HepG2 (cell line): Measurements from ENCODE around the gene IGFLR1. TPM values are rescaled to one million over a fixed set of nuclear protein-coding genes. Genes with fewer than 3 reads are reported as not detected.

Experiments used
- CCDC6 ChIP-seq: sonication (generic); formaldehyde crosslinking; IDR thresholded peaks from 2 replicates; pipeline ENCODE4 v1.8.1; 2022; ENCODE audit warnings: mild to moderate bottlenecking, missing genetic modification reagents, moderate library complexity
- GABPB1 ChIP-seq: IDR thresholded peaks from 2 replicates; pipeline ENCODE4 v1.6.1; 2016; ENCODE audit warnings: mild to moderate bottlenecking, missing genetic modification reagents, moderate library complexity, missing compliant biosample characterization
- HNF4A ChIP-seq: sonication (generic); formaldehyde crosslinking; IDR thresholded peaks from 2 replicates; pipeline ENCODE4 v1.4.0; 2020; ENCODE audit warnings: missing genetic modification reagents
- MED1 ChIP-seq: sonication (generic); formaldehyde crosslinking; IDR thresholded peaks from 2 replicates; pipeline ENCODE4 v1.4.0; 2020; ENCODE audit warnings: missing genetic modification reagents
- PAF1 ChIP-seq: IDR thresholded peaks from 2 replicates; pipeline ENCODE4 v1.6.1; 2016; ENCODE audit warnings: missing genetic modification reagents, missing compliant biosample characterization
- PAXIP1 ChIP-seq: sonication (generic); formaldehyde crosslinking; conservative IDR thresholded peaks from 2 replicates; pipeline ENCODE4 v1.4.0; 2020; ENCODE audit warnings: mild to moderate bottlenecking, missing genetic modification reagents, moderate library complexity
- PPARG ChIP-seq: conservative IDR thresholded peaks from 2 replicates; pipeline ENCODE4 v1.6.1; 2016; ENCODE audit warnings: missing biosample characterization, missing genetic modification reagents
- ZMYM3 ChIP-seq: sonication (generic); formaldehyde crosslinking; IDR thresholded peaks from 2 replicates; pipeline ENCODE4 v1.5.1; 2020; ENCODE audit warnings: mild to moderate bottlenecking, missing genetic modification reagents
- ZNF33B ChIP-seq: sonication (generic); formaldehyde crosslinking; IDR thresholded peaks from 2 replicates; pipeline ENCODE4 v1.5.1; 2020; ENCODE audit warnings: mild to moderate bottlenecking, missing genetic modification reagents
- ZNF441 ChIP-seq: sonication (generic); formaldehyde crosslinking; IDR thresholded peaks from 2 replicates; pipeline ENCODE4 v1.7.0; 2021; ENCODE audit warnings: missing genetic modification reagents, borderline replicate concordance
- ZNF530 ChIP-seq: sonication (generic); formaldehyde crosslinking; IDR thresholded peaks from 2 replicates; pipeline ENCODE4 v1.5.0; 2020; ENCODE audit warnings: low read depth, mild to moderate bottlenecking, missing genetic modification reagents
- ZNF547 ChIP-seq: sonication (generic); formaldehyde crosslinking; IDR thresholded peaks from 2 replicates; pipeline ENCODE4 v1.5.1; 2020; ENCODE audit warnings: mild to moderate bottlenecking, missing genetic modification reagents
- ZNF710 ChIP-seq: sonication (generic); formaldehyde crosslinking; IDR thresholded peaks from 2 replicates; pipeline ENCODE4 v1.5.0; 2020; ENCODE audit warnings: mild to moderate bottlenecking, missing genetic modification reagents, borderline replicate concordance
- ZSCAN9 ChIP-seq: IDR thresholded peaks from 2 replicates; pipeline ENCODE4 v1.6.1; 2016; ENCODE audit warnings: borderline replicate concordance
- polyA plus RNA-seq, 8 experiments: library from polyadenylated mRNA; depleted of rRNA in 3 of 8; stranded (reverse) in 7 of 8; unstranded in 1 of 8; fragments of >200 nt; fragmentation: Illumina TruSeq in 4 of 8; extraction: Trizol in 4 of 8; gene quantifications; 2 replicates each; pipeline versions ENCODE4 v1.2.1 to v1.2.3, GENCODE V29; 2011 to 2016; ENCODE audit warnings: low read depth in 4 of 8, missing spikeins in 1 of 8, mixed read lengths in 1 of 8; ENCODE audit not compliant: insufficient read depth in 1 of 8
- total RNA-seq, 5 experiments: library from RNA; depleted of rRNA; stranded (reverse); fragments of >200 nt; fragmentation: Illumina TruSeq; extraction: Trizol; gene quantifications; 2 replicates each; pipeline ENCODE4 v1.2.3, GENCODE V29; 2016; ENCODE audit warnings: low read depth in 1 of 5
- TF ChIP-seq, protein P1 (sequence below): sonication (generic); formaldehyde crosslinking; IDR thresholded peaks from one replicate; pipeline ENCODE4 v1.5.1; 2020; ENCODE audit warnings: mild to moderate bottlenecking, missing genetic modification reagents; ENCODE audit errors: not compliant biosample characterization

Gene IGFLR1
- total and polyA plus RNA-seq, 2 of the 13 experiments (the other 11 are each of a cell fraction or from before 2014, with no cell fraction given): 5.4 to 8.9 TPM

DNA sequence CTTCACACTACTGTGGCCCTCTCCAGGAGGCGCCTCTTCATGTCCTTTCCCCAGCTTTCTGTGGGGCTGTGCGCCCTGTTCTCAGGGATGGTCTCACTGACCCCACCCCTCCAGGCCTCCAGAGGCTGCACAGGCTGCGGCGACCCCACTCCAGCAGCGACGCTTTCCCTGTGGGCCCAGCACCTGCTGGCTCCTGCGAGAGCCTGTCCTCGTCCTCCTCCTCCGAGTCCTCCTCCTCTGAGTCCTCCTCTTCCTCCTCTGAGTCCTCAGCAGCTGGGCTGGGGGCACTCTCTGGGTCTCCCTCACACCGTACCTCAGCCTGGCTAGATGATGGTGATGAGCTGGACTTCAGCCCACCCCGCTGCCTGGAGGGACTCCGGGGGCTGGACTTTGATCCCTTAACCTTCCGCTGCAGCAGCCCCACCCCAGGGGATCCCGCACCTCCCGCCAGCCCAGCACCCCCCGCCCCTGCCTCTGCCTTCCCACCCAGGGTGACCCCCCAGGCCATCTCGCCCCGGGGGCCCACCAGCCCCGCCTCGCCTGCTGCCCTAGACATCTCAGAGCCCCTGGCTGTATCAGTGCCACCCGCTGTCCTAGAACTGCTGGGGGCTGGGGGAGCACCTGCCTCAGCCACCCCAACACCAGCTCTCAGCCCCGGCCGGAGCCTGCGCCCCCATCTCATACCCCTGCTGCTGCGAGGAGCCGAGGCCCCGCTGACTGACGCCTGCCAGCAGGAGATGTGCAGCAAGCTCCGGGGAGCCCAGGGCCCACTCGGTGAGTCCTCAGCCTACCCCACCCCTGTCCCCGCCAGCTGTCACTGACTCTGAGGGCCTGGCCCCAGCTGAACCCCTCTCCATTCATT, 44.3 kb upstream of the IGFLR1 start (continued):
- peak; percentile 69 for TF ChIP-seq PAXIP1 (CRISPR knock-in tag)
- no peak for TF ChIP-seq ZNF441 (CRISPR knock-in tag)
- TF ChIP-seq ZNF530 (CRISPR knock-in tag): no peak
- TF ChIP-seq CCDC6: no peak
- TF ChIP-seq ZNF710: no peak
- no peak for TF ChIP-seq PPARG (CRISPR knock-in tag)
- 0 out of 2 replicates have a peak, but pooled peaks have one; percentile 35 for TF ChIP-seq MED1
- TF ChIP-seq ZNF547 (CRISPR knock-in tag): 0 out of 2 replicates have a peak, but pooled peaks have one; percentile 67
- TF ChIP-seq ZNF33B: 0 out of 2 replicates have a peak, but pooled peaks have one; percentile 20
- TF ChIP-seq, protein P1, sequence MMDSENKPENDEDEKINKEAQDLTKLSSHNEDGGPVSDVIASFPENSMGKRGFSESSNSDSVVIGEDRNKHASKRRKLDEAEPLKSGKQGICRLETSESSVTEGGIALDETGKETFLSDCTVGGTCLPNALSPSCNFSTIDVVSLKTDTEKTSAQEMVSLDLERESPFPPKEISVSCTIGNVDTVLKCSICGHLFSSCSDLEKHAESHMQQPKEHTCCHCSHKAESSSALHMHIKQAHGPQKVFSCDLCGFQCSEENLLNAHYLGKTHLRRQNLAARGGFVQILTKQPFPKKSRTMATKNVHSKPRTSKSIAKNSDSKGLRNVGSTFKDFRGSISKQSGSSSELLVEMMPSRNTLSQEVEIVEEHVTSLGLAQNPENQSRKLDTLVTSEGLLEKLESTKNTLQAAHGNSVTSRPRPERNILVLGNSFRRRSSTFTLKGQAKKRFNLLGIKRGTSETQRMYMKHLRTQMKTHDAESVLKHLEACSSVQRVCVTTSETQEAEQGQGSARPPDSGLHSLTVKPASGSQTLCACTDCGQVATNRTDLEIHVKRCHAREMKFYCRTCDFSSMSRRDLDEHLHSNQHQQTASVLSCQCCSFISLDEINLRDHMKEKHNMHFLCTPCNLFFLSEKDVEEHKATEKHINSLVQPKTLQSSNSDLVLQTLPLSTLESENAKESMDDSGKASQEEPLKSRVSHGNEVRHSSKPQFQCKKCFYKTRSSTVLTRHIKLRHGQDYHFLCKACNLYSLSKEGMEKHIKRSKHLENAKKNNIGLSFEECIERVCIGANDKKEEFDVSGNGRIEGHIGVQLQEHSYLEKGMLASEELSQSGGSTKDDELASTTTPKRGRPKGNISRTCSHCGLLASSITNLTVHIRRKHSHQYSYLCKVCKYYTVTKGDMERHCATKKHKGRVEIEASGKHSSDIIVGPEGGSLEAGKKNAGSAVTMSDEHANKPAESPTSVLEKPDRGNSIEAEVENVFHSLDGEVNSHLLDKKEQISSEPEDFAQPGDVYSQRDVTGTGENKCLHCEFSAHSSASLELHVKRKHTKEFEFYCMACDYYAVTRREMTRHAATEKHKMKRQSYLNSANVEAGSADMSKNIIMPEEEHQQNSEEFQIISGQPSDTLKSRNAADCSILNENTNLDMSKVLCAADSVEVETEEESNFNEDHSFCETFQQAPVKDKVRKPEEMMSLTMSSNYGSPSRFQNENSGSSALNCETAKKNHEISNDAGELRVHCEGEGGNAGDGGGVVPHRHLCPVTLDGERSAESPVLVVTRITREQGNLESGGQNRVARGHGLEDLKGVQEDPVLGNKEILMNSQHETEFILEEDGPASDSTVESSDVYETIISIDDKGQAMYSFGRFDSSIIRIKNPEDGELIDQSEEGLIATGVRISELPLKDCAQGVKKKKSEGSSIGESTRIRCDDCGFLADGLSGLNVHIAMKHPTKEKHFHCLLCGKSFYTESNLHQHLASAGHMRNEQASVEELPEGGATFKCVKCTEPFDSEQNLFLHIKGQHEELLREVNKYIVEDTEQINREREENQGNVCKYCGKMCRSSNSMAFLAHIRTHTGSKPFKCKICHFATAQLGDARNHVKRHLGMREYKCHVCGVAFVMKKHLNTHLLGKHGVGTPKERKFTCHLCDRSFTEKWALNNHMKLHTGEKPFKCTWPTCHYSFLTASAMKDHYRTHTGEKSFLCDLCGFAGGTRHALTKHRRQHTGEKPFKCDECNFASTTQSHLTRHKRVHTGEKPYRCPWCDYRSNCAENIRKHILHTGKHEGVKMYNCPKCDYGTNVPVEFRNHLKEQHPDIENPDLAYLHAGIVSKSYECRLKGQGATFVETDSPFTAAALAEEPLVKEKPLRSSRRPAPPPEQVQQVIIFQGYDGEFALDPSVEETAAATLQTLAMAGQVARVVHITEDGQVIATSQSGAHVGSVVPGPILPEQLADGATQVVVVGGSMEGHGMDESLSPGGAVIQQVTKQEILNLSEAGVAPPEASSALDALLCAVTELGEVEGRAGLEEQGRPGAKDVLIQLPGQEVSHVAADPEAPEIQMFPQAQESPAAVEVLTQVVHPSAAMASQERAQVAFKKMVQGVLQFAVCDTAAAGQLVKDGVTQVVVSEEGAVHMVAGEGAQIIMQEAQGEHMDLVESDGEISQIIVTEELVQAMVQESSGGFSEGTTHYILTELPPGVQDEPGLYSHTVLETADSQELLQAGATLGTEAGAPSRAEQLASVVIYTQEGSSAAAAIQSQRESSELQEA (CRISPR knock-in tag): no peak
- TF ChIP-seq HNF4A (CRISPR knock-in tag): peak; percentile 79
- no peak for TF ChIP-seq ZMYM3 (CRISPR knock-in tag)
- no peak for TF ChIP-seq ZSCAN9 (CRISPR knock-in tag)
- TF ChIP-seq PAF1 (CRISPR knock-in tag): no peak
- TF ChIP-seq GABPB1 (CRISPR knock-in tag): peak; percentile 19; the same call in 1 of the 2 replicates
